Cardiac muscle cell (in vitro differentiated cells and primary cell): ENCODE data around the gene MLLT1. TPM values are rescaled to one million over a fixed set of nuclear protein-coding genes. Genes with fewer than 3 reads are reported as not detected.
A peak's percentile ranks its signal among the peaks of the same experiment; 100 is the strongest.

Experiments used
- DNase-seq, 2 donors: peaks; one replicate each; pipeline versions ENCODE4 v3.0.0 to v3.0.0-alpha.2; 2010 to 2017; ENCODE audit warnings: low read depth in 1 of 2, low spot score in 1 of 2
- H3K27ac ChIP-seq: fragments of 200-600 bp; sonication (generic); 2 replicates; pipeline ENCODE4 v1.5.1; 2016
- H3K27me3 ChIP-seq: fragments of 200-600 bp; sonication (generic); 2 replicates; pipeline ENCODE4 v1.6.0; 2016; ENCODE audit warnings: control low read depth
- H3K36me3 ChIP-seq: fragments of 200-600 bp; sonication (generic); 2 replicates; pipeline ENCODE4 v1.5.1; 2016; ENCODE audit warnings: control low read depth
- H3K4me1 ChIP-seq: fragments of 200-600 bp; sonication (generic); 2 replicates; pipeline ENCODE4 v1.8.1; 2017; ENCODE audit warnings: low read depth, mild to moderate bottlenecking, mixed run types
- H3K4me3 ChIP-seq: fragments of 200-600 bp; sonication (generic); 2 replicates; pipeline ENCODE4 v1.5.1; 2016; ENCODE audit warnings: mild to moderate bottlenecking
- H3K9me3 ChIP-seq: fragments of 200-600 bp; sonication (generic); 2 replicates; pipeline ENCODE4 v1.5.1; 2017; ENCODE audit warnings: low read depth, mild to moderate bottlenecking, control low read depth
- polyA plus RNA-seq: library from polyadenylated mRNA; unstranded; fragments of >200 nt; fragmentation: Nextera tagmentation; extraction: Ambion mirVana; gene quantifications from 2 replicates; pipeline ENCODE4 v1.2.1, GENCODE V29; 2016
- total RNA-seq: library from RNA; depleted of rRNA; stranded (reverse); fragments of >200 nt; gene quantifications from 2 replicates; pipeline ENCODE4 v1.2.3, GENCODE V29; 2016
- TF ChIP-seq, protein P1 (sequence below): IDR thresholded peaks from 2 replicates; pipeline ENCODE4 v1.5.1; 2012; ENCODE audit warnings: low read depth, mild to moderate bottlenecking, low read length

Gene MLLT1
- total and polyA plus RNA-seq, 2 experiments from 2014 or later: 31.1 to 46.9 TPM

DNA sequence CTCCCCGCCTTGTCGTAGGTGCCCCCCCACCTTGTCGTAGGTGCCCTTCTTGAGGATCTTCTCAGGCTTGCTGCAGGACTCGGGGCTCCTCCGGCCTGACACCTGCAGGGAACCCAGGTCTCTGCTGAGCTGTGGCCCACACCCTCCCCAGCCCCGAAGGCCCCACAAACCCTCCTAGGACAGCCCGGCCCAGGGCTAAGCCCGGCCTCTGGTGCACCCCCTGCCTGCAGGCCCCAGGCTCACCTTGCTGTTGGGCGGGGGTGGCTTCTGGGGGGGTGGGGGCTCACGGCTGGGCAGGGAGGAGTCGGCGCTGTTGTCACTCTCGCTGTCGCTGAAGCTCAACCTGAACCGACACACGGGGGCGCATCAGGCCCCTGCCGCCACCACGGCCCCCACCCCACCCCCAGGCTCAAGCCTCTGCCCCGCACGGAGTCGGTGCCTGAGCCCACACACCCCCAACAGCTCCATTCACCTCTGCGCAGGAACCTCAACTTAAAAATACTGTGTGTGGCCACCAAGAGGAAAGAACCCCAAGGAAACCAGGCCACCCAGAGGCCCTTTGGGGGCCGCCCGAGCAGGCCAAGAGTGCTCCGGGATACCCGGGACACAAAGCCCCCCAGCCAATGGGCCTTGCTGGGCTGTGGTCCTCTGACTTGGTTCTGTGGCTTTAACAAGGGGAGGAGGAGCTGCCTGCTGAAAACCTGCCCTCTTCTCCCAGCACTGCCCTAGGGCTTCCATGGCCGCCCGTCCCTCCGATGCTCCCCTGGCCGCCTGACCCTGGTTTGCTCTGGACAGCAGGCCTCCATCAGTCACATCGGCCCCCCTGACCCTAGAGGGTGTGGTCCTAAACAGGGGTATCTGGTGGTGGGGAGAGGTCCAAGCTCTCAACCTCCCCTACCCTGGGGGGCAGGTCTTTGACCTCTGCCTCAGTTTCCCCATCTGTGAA, 65.8 kb downstream of the MLLT1 start:
- no peak overlapping the region for H3K4me3 ChIP-seq
- no peaks in the 10 kb centered on the region for H3K27me3 ChIP-seq
- no peaks in the 10 kb centered on the region for H3K9me3 ChIP-seq
- TF ChIP-seq, protein P1, sequence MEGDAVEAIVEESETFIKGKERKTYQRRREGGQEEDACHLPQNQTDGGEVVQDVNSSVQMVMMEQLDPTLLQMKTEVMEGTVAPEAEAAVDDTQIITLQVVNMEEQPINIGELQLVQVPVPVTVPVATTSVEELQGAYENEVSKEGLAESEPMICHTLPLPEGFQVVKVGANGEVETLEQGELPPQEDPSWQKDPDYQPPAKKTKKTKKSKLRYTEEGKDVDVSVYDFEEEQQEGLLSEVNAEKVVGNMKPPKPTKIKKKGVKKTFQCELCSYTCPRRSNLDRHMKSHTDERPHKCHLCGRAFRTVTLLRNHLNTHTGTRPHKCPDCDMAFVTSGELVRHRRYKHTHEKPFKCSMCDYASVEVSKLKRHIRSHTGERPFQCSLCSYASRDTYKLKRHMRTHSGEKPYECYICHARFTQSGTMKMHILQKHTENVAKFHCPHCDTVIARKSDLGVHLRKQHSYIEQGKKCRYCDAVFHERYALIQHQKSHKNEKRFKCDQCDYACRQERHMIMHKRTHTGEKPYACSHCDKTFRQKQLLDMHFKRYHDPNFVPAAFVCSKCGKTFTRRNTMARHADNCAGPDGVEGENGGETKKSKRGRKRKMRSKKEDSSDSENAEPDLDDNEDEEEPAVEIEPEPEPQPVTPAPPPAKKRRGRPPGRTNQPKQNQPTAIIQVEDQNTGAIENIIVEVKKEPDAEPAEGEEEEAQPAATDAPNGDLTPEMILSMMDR: no peak
- H3K27ac ChIP-seq: peak overlapping the region; percentile 48
- no peak for DNase-seq
- H3K4me1 ChIP-seq: peaks cover 27% of the 10 kb centered on the region
- peaks cover 4% of the 10 kb centered on the region for H3K36me3 ChIP-seq

DNA sequence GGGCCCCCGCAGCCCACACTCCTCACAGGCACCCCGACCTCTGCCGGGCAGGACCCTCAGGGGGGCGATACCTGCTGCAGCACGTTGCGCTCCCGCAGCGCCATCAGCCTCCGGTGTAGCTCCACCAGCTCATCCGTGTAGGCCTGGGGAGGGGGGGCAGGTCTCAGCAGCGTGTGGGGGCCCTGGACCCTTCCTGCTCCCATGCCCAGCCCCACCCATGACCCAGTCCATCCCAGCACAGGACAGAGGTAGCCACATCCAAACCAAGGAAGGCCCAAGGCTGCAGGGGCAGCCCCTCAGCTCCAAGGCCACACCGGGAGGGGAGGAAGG, 66.5 kb downstream of the MLLT1 start:
- Histone ChIP-seq H3K4me1 (peaks cover 20% of the 10 kb centered on the region), H3K9me3 (no peaks in the 10 kb centered on the region), H3K27me3 (no peaks in the 10 kb centered on the region), H3K27ac (no peak overlapping the region), H3K4me3 (no peak overlapping the region), H3K36me3 (peaks cover 4% of the 10 kb centered on the region)
- no peak for DNase-seq
- TF ChIP-seq, protein P1: no peak

DNA sequence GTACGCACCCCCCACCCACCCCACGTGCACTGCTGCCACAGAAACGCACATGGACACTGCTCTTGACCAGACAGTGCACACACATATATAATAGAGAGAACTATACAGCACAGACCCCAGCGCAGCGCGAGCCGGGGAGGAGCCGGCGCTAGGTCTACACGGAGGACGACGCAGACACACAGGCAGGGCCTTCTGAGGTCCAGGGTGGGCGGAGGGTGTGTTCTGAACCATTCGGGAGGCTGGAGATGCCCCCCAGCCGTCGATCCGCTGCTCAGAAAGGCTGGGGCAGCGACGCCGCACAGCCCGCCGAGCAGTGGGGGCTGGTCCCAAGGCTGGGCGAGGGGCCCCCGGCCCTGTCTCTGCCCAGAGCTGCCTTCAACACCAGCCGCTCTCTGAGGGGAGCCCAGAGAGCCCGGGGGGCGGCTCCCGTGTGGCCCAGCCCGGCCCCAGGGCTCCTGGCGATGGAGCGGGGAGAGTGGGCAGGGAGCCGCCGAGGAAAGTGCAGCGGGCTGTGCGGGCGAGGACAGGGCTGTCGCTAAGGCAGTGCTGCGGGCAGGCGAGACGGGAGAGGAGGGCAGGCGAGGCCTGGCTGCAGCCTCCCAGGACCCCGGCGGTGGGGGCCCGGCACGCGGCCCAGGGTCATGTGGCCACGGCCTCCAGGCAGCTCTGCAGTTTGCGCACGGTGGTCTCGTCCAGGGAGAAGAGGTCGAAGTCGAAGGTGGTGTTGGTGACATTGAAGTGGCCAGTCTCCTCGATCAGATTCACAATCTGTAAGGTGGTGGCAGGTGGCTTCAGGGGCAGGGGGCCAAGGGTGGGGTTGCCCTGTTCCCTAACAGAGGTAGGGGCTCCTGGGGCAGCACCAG, 67.1 kb downstream of the MLLT1 start:
- no peak for DNase-seq
- Histone ChIP-seq H3K27me3 (no peaks in the 10 kb centered on the region), H3K27ac (peak overlapping the region; percentile 34), H3K36me3 (peaks cover 4% of the 10 kb centered on the region), H3K4me3 (no peak overlapping the region), H3K9me3 (no peaks in the 10 kb centered on the region), H3K4me1 (peaks cover 14% of the 10 kb centered on the region)
- TF ChIP-seq, protein P1: no peak

DNA sequence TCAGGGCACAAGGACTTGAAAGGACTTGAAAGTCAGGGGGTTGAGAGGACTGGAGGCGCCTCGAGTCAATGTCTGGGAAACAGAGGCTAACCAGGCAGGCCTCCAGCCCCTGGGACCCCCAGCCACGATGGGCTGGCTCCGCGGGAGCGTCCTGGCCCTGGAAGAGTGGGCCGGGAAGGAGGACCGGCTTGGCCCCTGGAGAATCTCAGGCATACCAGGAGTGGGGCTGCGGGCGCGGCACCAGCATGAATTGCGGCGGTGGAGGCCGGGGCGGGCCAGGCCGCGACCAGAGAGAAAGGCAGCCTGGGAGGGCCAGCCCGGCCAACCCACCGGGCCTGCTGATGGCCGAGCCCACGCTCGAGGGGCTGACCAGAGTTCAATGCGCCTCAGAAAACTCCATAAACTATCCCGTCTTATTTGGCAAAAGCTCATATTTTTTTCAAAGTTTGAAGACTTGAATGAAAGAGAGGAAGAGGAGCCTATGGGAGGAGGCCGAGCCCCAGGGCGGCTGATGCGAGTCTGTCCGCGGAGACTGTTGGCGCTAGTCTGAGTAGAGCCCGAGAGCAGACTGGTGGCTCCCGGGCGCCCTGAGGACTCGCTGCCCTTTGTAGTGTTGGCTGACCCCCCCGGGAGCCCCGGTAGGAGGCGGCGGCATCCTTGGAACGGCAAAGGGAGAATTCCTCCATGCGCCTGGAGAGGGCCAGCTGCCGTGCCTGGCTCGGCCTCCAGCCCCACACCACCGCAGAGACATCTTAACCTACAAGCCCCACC, 68.0 kb downstream of the MLLT1 start:
- Histone ChIP-seq H3K4me1 (peaks cover 8% of the 10 kb centered on the region), H3K27ac (peak overlapping the region; percentile 53), H3K9me3 (no peaks in the 10 kb centered on the region), H3K36me3 (peaks cover 4% of the 10 kb centered on the region), H3K27me3 (no peaks in the 10 kb centered on the region), H3K4me3 (no peak overlapping the region)
- TF ChIP-seq, protein P1: no peak
- no peak for DNase-seq
